Fibroblast of gingiva (primary cell): Measurements from ENCODE around the gene RAB39A.

Experiments
- DNase-seq: peaks from one replicate; pipeline ENCODE4 v3.0.0-alpha.2; 2011; ENCODE audit warnings: low read depth

The RAB39A gene

GRCh38 chr11:107962181-107962580 is 33.9 kb downstream of the RAB39A start:
- no peak for DNase-seq

GRCh38 chr11:107963091-107963490 is 34.8 kb downstream of the RAB39A start:
- DNase-seq = no peak

- DNase-seq = no peak
Measured at GRCh38 chr11:107969219-107969618, 41.0 kb downstream of the RAB39A start.

GRCh38 chr11:107970049-107970448 is 41.8 kb downstream of the RAB39A start:
- no peak for DNase-seq

GRCh38 chr11:107973641-107974040 is 45.4 kb downstream of the RAB39A start:
- DNase-seq = no peak

- no peak for DNase-seq
Measured at GRCh38 chr11:107988397-107989158, 60.3 kb downstream of the RAB39A start.

GRCh38 chr11:107991868-107992414 is 63.7 kb downstream of the RAB39A start:
- DNase-seq = no peak

GRCh38 chr11:107996006-107996776 is 67.9 kb downstream of the RAB39A start:
- DNase-seq = no peak

GRCh38 chr11:107998761-107999160 is 70.5 kb downstream of the RAB39A start:
- no peak for DNase-seq

- no peak for DNase-seq
Measured at GRCh38 chr11:107999759-108000455, 71.7 kb downstream of the RAB39A start.

GRCh38 chr11:108002476-108002875 is 74.2 kb downstream of the RAB39A start:
- DNase-seq = no peak

GRCh38 chr11:108003623-108004022 is 75.4 kb downstream of the RAB39A start:
- DNase-seq = no peak

GRCh38 chr11:108007819-108008218 is 79.6 kb downstream of the RAB39A start:
- no peak for DNase-seq

- peak; percentile 93 for DNase-seq
Measured at GRCh38 chr11:108008656-108009496, 80.6 kb downstream of the RAB39A start, which contains the start of gene CUL5. Gene CUL5, plus strand, starts transcription at chr11:108008898. Its CDS starts 451 bp downstream, at chr11:108009349.

- DNase-seq = peak; percentile 3
Measured at GRCh38 chr11:108009497-108010370, 81.5 kb downstream of the RAB39A start.

GRCh38 chr11:108012139-108012725 is 84.0 kb downstream of the RAB39A start:
- no peak for DNase-seq
